ENCODE results near the gene NR1D1. TPM values are rescaled to one million over a fixed set of nuclear protein-coding genes. Genes with fewer than 3 reads are reported as not detected.

NR1D1 gene
- total RNA-seq, 2 donors from 2014 or later = 2.3 to 5.9 TPM

- ATAC-seq (no peak), DNase-seq (peak in 1 of 4 donors; percentile 31)
- Histone ChIP-seq H3K4me3 (no peak overlapping the region), H3K9me3 (no peaks in the 10 kb centered on the region), H3K4me1 (peaks cover 29% of the 10 kb centered on the region), H3K27ac (peak overlapping the region in 1 of 4 donors; percentile 18), H3K27me3 (no peaks in the 10 kb centered on the region), H3K36me3 (replicated peaks in 1 of 2; ENCODE audit: insufficient read depth in 1 of 2, low read depth in 2 of 2) (peaks cover 8 to 22% of the 10 kb centered on the region in 2 donors)
- 67 to 75% methylated on average over 12 to 14 of the region's 14 CpGs for WGBS, 2 donors
- TF ChIP-seq CTCF (IDR thresholded peaks at IDR 0.05) (no peak), POLR2A (IDR thresholded peaks at IDR 0.05) (no peak)
- intact Hi-C loops (cut with DNase I) = no loop called here
These were observed 9.9 kb downstream of the NR1D1 start for GRCh38 chr17:40090237-40091119.

GRCh38 chr17:40089077-40089895 lies 11.1 kb downstream of the NR1D1 start:
- Histone ChIP-seq H3K9me3 (no peaks in the 10 kb centered on the region), H3K27me3 (no peaks in the 10 kb centered on the region), H3K4me3 (no peak overlapping the region), H3K4me1 (peaks cover 17% of the 10 kb centered on the region), H3K36me3 (replicated peaks in 1 of 2; ENCODE audit: insufficient read depth in 1 of 2, low read depth in 2 of 2) (peaks cover 10 to 26% of the 10 kb centered on the region in 2 donors), H3K27ac (no peak overlapping the region)
- intact Hi-C loops (cut with DNase I) = no loop called here
- ATAC-seq (no peak), DNase-seq (peak in 1 of 4 donors; percentile 10)
- TF ChIP-seq POLR2A (IDR thresholded peaks at IDR 0.05) = no peak
- TF ChIP-seq CTCF (IDR thresholded peaks at IDR 0.05) = no peak
- WGBS, 2 donors = 83 to 88% methylated on average over 22 to 23 of the region's 26 CpGs

GRCh38 chr17:40087903-40088718 lies 12.3 kb downstream of the NR1D1 start:
- Histone ChIP-seq H3K4me3 (no peak overlapping the region), H3K9me3 (no peaks in the 10 kb centered on the region), H3K27ac (no peak overlapping the region), H3K36me3 (replicated peaks in 1 of 2; ENCODE audit: insufficient read depth in 1 of 2, low read depth in 2 of 2) (peaks cover 9 to 25% of the 10 kb centered on the region in 2 donors), H3K4me1 (peaks cover 14% of the 10 kb centered on the region), H3K27me3 (no peaks in the 10 kb centered on the region)
- TF ChIP-seq POLR2A (IDR thresholded peaks at IDR 0.05) = no peak
- no peak for TF ChIP-seq CTCF (IDR thresholded peaks at IDR 0.05)
- intact Hi-C loops (cut with DNase I) = no loop called here
- ATAC-seq (no peak), DNase-seq (no peak)
- WGBS, 2 donors = 88 to 93% methylated on average over 6 to 28 of the region's 28 CpGs

GRCh38 chr17:40087049-40087794 lies 13.2 kb downstream of the NR1D1 start:
- no peak overlapping the region for H3K27ac ChIP-seq
- WGBS, 2 donors = 52 to 86% methylated on average over 4 to 6 of the region's 6 CpGs
- TF ChIP-seq CTCF (IDR thresholded peaks at IDR 0.05) (no peak), POLR2A (IDR thresholded peaks at IDR 0.05) (no peak)
- intact Hi-C loops (cut with DNase I) = no loop called here
- no peaks in the 10 kb centered on the region for H3K9me3 ChIP-seq
- H3K36me3 ChIP-seq (replicated peaks in 1 of 2; ENCODE audit: insufficient read depth in 1 of 2, low read depth in 2 of 2) = peaks cover 9 to 24% of the 10 kb centered on the region in 2 donors
- H3K27me3 ChIP-seq = no peaks in the 10 kb centered on the region
- DNase-seq (no peak), ATAC-seq (no peak)
- peaks cover 14% of the 10 kb centered on the region for H3K4me1 ChIP-seq
- H3K4me3 ChIP-seq = no peak overlapping the region

All from body of pancreas (tissue), 4 donors.